SK-N-SH treated with all-trans-retinoic acid at 6 μM for 48 hours (cell line): ENCODE data around the gene NAT16.

ENCODE experiments used
- ARNTL ChIP-seq: fragments of 450-650 bp; formaldehyde crosslinking; IDR thresholded peaks from 2 replicates; pipeline ENCODE4 v1.5.0; 2020; ENCODE audit warnings: low read depth, mild to moderate bottlenecking, moderate library complexity, borderline replicate concordance
- CREB5 ChIP-seq: fragments of 250-450 bp; sonication (Bioruptor Pico); IDR thresholded peaks from 2 replicates; pipeline ENCODE4 v1.5.1; 2020; ENCODE audit warnings: low read depth, mild to moderate bottlenecking, moderate library complexity
- ESRRG ChIP-seq: fragments of 250-450 bp; sonication (Bioruptor Pico); IDR thresholded peaks from 2 replicates; pipeline ENCODE4 v1.6.1; 2021; ENCODE audit warnings: mild to moderate bottlenecking
- ISL1 ChIP-seq: fragments of 250-450 bp; sonication (Bioruptor Pico); IDR thresholded peaks from 2 replicates; pipeline ENCODE4 v2.1.2; 2022; ENCODE audit warnings: mild to moderate bottlenecking, moderate library complexity
- OSR1 ChIP-seq: fragments of 250-450 bp; sonication (Bioruptor Pico); IDR thresholded peaks from 2 replicates; pipeline ENCODE4 v1.8.0; 2022; ENCODE audit warnings: moderate library complexity, mild to moderate bottlenecking, inconsistent platforms
- PATZ1 ChIP-seq: fragments of 250-450 bp; sonication (Bioruptor Pico); IDR thresholded peaks from 2 replicates; pipeline ENCODE4 v1.8.0; 2020; ENCODE audit warnings: mild to moderate bottlenecking, moderate library complexity, borderline replicate concordance
- POU6F1 ChIP-seq: fragments of 250-450 bp; sonication (Bioruptor Pico); IDR thresholded peaks from 2 replicates; pipeline ENCODE4 v1.8.0; 2021; ENCODE audit warnings: low read depth, mild to moderate bottlenecking, moderate library complexity, borderline replicate concordance
- RARB ChIP-seq: fragments of 250-450 bp; sonication (Bioruptor Pico); IDR thresholded peaks from 2 replicates; pipeline ENCODE4 v1.8.0; 2021; ENCODE audit warnings: mild to moderate bottlenecking, moderate library complexity
- ZFP3 ChIP-seq: fragments of 250-450 bp; sonication (Bioruptor Pico); IDR thresholded peaks from 2 replicates; pipeline ENCODE4 v1.5.0; 2020; ENCODE audit warnings: mild to moderate bottlenecking, moderate library complexity
- ZNF8 ChIP-seq: fragments of 450-650 bp; formaldehyde crosslinking; IDR thresholded peaks from 2 replicates; pipeline ENCODE4 v1.5.0; 2020; ENCODE audit warnings: mild to moderate bottlenecking, moderate library complexity

GRCh38 chr7:101169110-101169837 is 10.8 kb downstream of the NAT16 start:
- no peak for TF ChIP-seq RARB (CRISPR knock-in tag)
- no peak for TF ChIP-seq POU6F1 (CRISPR knock-in tag)
- TF ChIP-seq ESRRG (CRISPR knock-in tag) = no peak
- TF ChIP-seq ZNF8 (CRISPR knock-in tag) = no peak
- TF ChIP-seq PATZ1 = no peak
- TF ChIP-seq ARNTL = no peak
- no peak for TF ChIP-seq ZFP3
- no peak for TF ChIP-seq ISL1
- TF ChIP-seq OSR1 (CRISPR knock-in tag) = no peak
- no peak for TF ChIP-seq CREB5 (CRISPR knock-in tag)
